A549 (cell line): ENCODE data around the gene MGMT.

Source experiments
- CTCF ChIP-seq: fragments of >200 bp; sonication (Bioruptor Twin); formaldehyde crosslinking; IDR thresholded peaks from 3 replicates; pipeline ENCODE4 v1.5.1; 2016
- PBX3 ChIP-seq: IDR thresholded peaks from 2 replicates; pipeline ENCODE4 v1.6.1; 2012
- POLR2A ChIP-seq: IDR thresholded peaks from 2 replicates; pipeline ENCODE4 v1.6.1; 2012; ENCODE audit warnings: mild to moderate bottlenecking, low read length

GRCh38 chr10:129662426-129662825 is 195.4 kb downstream of the MGMT start:
- TF ChIP-seq POLR2A (no peak), CTCF (no peak), PBX3 (no peak)
